ENCODE data around the gene S100PBP.

The S100PBP gene

DNA sequence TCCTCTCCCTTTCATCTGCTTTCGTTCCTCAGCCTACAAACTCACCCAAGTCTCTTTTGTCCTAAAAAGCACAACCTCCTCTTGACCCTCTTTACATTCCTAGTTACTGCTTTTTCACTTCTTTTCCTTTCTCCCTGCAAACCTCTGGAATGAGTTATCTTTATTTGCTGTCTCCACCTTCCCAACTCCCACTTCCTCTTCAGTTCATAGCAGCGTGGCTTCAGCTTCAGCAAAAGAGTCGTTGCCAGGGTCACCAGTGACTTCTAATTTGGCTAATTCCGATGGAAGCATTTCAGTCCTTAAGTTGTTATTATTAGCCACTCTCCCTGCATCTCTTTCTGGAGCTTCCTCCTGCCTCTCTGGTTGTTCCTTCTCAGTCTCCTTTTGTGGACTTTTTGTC is 90.0 kb downstream of the S100PBP start:
- DNase-seq: peak; percentile 19
- Histone ChIP-seq H3K36me3 (replicated peaks) (no peaks in the 10 kb centered on the region), H3K27ac (no peak overlapping the region), H3K4me3 (ENCODE audit: low read depth, low read length) (no peak overlapping the region), H3K27me3 (replicated peaks) (no peaks in the 10 kb centered on the region)
- in situ Hi-C loops (cut with HindIII; ENCODE audit: low pct_ligation_motif_present, low sequenced_read_pairs): no loop called here
- TF ChIP-seq, protein P1, sequence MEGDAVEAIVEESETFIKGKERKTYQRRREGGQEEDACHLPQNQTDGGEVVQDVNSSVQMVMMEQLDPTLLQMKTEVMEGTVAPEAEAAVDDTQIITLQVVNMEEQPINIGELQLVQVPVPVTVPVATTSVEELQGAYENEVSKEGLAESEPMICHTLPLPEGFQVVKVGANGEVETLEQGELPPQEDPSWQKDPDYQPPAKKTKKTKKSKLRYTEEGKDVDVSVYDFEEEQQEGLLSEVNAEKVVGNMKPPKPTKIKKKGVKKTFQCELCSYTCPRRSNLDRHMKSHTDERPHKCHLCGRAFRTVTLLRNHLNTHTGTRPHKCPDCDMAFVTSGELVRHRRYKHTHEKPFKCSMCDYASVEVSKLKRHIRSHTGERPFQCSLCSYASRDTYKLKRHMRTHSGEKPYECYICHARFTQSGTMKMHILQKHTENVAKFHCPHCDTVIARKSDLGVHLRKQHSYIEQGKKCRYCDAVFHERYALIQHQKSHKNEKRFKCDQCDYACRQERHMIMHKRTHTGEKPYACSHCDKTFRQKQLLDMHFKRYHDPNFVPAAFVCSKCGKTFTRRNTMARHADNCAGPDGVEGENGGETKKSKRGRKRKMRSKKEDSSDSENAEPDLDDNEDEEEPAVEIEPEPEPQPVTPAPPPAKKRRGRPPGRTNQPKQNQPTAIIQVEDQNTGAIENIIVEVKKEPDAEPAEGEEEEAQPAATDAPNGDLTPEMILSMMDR (IDR thresholded peaks at IDR 0.05; ENCODE audit: low read depth, low read length, missing control alignments): no peak

Data from brain microvascular endothelial cell (primary cell).